ENCODE results near the gene AFF3. TPM values are rescaled to one million over a fixed set of nuclear protein-coding genes. Genes with fewer than 3 reads are reported as not detected.

Gene AFF3
- total and polyA plus RNA-seq, 10 of the 15 experiments (the other 5 are each of a cell fraction or from before 2014, with no cell fraction given): 0.26 to 5.5 (median 3.0) TPM

DNA sequence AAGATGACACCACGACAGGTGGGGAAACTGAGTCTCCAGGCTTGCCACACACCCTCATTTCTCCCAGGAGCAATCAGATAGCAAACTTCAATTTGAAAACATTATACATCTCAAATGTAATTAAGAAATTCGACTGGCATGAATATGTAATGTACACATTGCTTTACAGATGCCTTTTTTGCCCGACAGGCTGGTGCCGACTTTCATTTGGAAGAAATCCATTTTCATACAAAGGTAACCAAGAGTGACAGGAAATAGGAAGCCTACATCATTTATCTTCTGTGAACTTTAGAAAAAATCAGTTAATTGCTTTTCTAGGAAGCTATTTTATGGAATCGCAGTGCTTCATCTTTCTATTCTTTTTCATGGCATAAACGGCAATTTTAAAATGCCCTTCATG, 140.3 kb downstream of the AFF3 start:
- no TSS peak for BruUV-seq (replicated peaks)
- no peaks in the 10 kb centered on the region; the same call in 1 of the 2 replicates for H3K4me1 ChIP-seq (ENCODE audit: control insufficient read depth, insufficient read depth, low read length)
- SMC1A ChIA-PET (ENCODE audit: uncharacterized antibody, unreplicated experiment): no interaction called here
- RAD21 ChIA-PET (ENCODE audit: unreplicated experiment): no interaction called here
- H3K4me3 ChIP-seq: no peak overlapping the region
- DNase-seq (ENCODE audit: low read depth, low spot score) (no peak), FAIRE-seq (no peak), ATAC-seq (no peak)
- CTCF ChIA-PET: interaction anchor here (0.6 kb wide), 1 partner anchor 26 kb away, joined by 4 read pairs; no protein-coding TSS in a partner anchor
- TF ChIP-seq KAT2A (conservative IDR thresholded peaks at IDR 0.05; ENCODE audit: control insufficient read depth, low read depth, low read length) (no peak), MXI1 (IDR thresholded peaks at IDR 0.05; ENCODE audit: low read depth, low read length) (no peak)
- in situ Hi-C loops (cut with MboI): no loop called here
- no peak overlapping the region for H3K27ac ChIP-seq (ENCODE audit: control insufficient read depth, insufficient read depth)
- H3K36me3 ChIP-seq (ENCODE audit: control insufficient read depth in 2 of 2, insufficient read depth in 2 of 2, low read length in 1 of 2): no peaks in the 10 kb centered on the region; a peak in 1 of 4 replicates
- H4K20me1 ChIP-seq (ENCODE audit: control insufficient read depth, insufficient read depth): no peaks in the 10 kb centered on the region
- H3K4me2 ChIP-seq (ENCODE audit: control insufficient read depth, insufficient read depth): no peak overlapping the region
- H3K27me3 ChIP-seq (replicated peaks in 1 of 2; ENCODE audit: control insufficient read depth in 2 of 2, insufficient read depth in 2 of 2, low read length in 1 of 2): no peaks in the 10 kb centered on the region
- WGBS (ENCODE audit: insufficient coverage, insufficient replicate concordance, low lambda C conversion rate, missing lambda C conversion rate): 59% methylated on average over 6 of the region's 6 CpGs
- H2AFZ ChIP-seq (ENCODE audit: control insufficient read depth, low read depth, low read length): no peak overlapping the region
- H3K9ac ChIP-seq (ENCODE audit: control insufficient read depth, insufficient read depth, low read length): no peak overlapping the region
- H3K79me2 ChIP-seq (ENCODE audit: control insufficient read depth, insufficient read depth, low read length): no peaks in the 10 kb centered on the region
- intact Hi-C loops (cut with micrococcal nuclease; ENCODE audit: unreplicated experiment): no loop called here
- no peaks in the 10 kb centered on the region; the same call in 2 of the 3 replicates for H3K9me3 ChIP-seq (replicated peaks; ENCODE audit: control insufficient read depth, insufficient read depth, low read length)
- POLR2A ChIA-PET: no interaction called here

DNA sequence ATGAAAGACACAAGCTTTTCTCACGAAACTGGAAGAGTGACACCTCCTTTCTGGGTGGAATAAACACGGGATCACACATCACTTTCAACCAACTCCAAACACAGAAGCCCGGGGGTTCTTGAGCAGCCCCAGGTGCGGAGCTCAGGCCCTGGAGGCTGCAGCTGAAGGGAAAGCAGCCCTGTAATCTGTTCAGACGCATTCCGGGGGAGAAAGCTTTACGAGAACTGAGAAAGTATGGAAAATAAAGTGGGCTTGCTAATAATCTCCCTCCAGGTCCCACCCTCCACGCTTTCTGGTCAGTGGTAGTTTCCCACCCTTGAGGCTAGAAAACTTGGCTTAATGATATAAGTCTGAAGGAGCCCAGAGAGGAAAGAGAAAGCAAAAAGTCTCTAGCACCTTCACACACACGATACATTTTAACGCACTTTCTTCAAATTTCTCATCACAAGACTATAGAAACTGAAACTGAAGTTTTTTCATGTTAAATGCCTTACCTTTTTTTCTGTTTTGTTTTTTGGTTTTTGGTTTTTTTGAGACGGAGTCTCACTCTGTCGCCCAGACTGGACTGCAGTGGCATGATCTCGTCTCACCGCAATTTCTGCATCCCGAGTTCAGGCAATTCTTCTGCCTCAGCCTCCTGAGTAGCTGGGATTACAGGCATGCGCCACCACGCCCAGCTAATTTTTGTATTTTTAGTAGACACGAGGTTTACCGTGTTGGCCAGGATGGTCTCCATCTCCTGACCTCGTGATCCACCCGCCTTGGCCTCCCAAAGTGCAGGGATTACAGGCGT, 141.3 kb downstream of the AFF3 start:
- BruUV-seq (replicated peaks): no TSS peak
- no peaks in the 10 kb centered on the region for H3K79me2 ChIP-seq (ENCODE audit: control insufficient read depth, insufficient read depth, low read length)

More for the DNA sequence above, 141.3 kb downstream of the AFF3 start:
- CTCF ChIA-PET: no interaction called here
- H3K9ac ChIP-seq (ENCODE audit: control insufficient read depth, insufficient read depth, low read length): no peak overlapping the region
- in situ Hi-C loops (cut with MboI): no loop called here
- POLR2A ChIA-PET: no interaction called here
- no peaks in the 10 kb centered on the region for H3K27me3 ChIP-seq (replicated peaks in 1 of 2; ENCODE audit: control insufficient read depth in 2 of 2, insufficient read depth in 2 of 2, low read length in 1 of 2)
- no peaks in the 10 kb centered on the region for H4K20me1 ChIP-seq (ENCODE audit: control insufficient read depth, insufficient read depth)
- TF ChIP-seq, protein P1, sequence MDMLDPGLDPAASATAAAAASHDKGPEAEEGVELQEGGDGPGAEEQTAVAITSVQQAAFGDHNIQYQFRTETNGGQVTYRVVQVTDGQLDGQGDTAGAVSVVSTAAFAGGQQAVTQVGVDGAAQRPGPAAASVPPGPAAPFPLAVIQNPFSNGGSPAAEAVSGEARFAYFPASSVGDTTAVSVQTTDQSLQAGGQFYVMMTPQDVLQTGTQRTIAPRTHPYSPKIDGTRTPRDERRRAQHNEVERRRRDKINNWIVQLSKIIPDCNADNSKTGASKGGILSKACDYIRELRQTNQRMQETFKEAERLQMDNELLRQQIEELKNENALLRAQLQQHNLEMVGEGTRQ (IDR thresholded peaks at IDR 0.05; ENCODE audit: borderline replicate concordance, low read depth, low read length): no peak
- TF ChIP-seq FOS (IDR thresholded peaks at IDR 0.05; ENCODE audit: borderline replicate concordance, extremely low read depth, insufficient read length): no peak
- no peak for TF ChIP-seq REST (IDR thresholded peaks at IDR 0.05; ENCODE audit: low read depth, low read length)
- TF ChIP-seq YBX1 (IDR thresholded peaks at IDR 0.05): no peak
- TF ChIP-seq PAX5 (IDR thresholded peaks at IDR 0.05; ENCODE audit: borderline replicate concordance, low read depth, low read length): no peak
- no peak for TF ChIP-seq TCF12 (IDR thresholded peaks at IDR 0.05; ENCODE audit: low read depth, low read length)
- TF ChIP-seq POLR2A (IDR thresholded peaks at IDR 0.05; ENCODE audit: low read depth, low read length): no peak
- no peak for TF ChIP-seq KDM1A (IDR thresholded peaks at IDR 0.05; ENCODE audit: borderline replicate concordance)
- no peak for TF ChIP-seq MYC (IDR thresholded peaks at IDR 0.05; ENCODE audit: insufficient read depth, insufficient read length, insufficient replicate concordance, low read length, severe bottlenecking)
- no peak for TF ChIP-seq NR2C1 (IDR thresholded peaks at IDR 0.05)
- no peak for TF ChIP-seq SREBF2 (IDR thresholded peaks at IDR 0.05; ENCODE audit: low read length)
- no peaks in the 10 kb centered on the region; the same call in 1 of the 2 replicates for H3K4me1 ChIP-seq (ENCODE audit: control insufficient read depth, insufficient read depth, low read length)
- no peak overlapping the region for H2AFZ ChIP-seq (ENCODE audit: control insufficient read depth, low read depth, low read length)
- no peak overlapping the region for H3K27ac ChIP-seq (ENCODE audit: control insufficient read depth, insufficient read depth)
- 53% methylated on average over 20 of the region's 22 CpGs for WGBS (ENCODE audit: insufficient coverage, insufficient replicate concordance, low lambda C conversion rate, missing lambda C conversion rate)
- FAIRE-seq: no peak
- SMC1A ChIA-PET (ENCODE audit: uncharacterized antibody, unreplicated experiment): no interaction called here
- H3K4me3 ChIP-seq: peak overlapping the region; percentile 32; the same call in 1 of the 2 replicates
- RAD21 ChIA-PET (ENCODE audit: unreplicated experiment): no interaction called here
- no peak for ATAC-seq
- no peaks in the 10 kb centered on the region; the same call in 2 of the 3 replicates for H3K9me3 ChIP-seq (replicated peaks; ENCODE audit: control insufficient read depth, insufficient read depth, low read length)
- intact Hi-C loops (cut with micrococcal nuclease; ENCODE audit: unreplicated experiment): no loop called here
- peak overlapping the region; percentile 47; the same call in 1 of the 2 replicates for H3K4me2 ChIP-seq (ENCODE audit: control insufficient read depth, insufficient read depth)
- no peaks in the 10 kb centered on the region for H3K36me3 ChIP-seq (ENCODE audit: control insufficient read depth in 2 of 2, insufficient read depth in 2 of 2, low read length in 1 of 2)
- DNase-seq (ENCODE audit: low read depth, low spot score): no peak

Data from GM12878 (cell line).